Measurements from ENCODE around the gene ATP6V0A4.
A peak's percentile ranks its signal among the peaks of the same experiment; 100 is the strongest.
"Not testable (repeated sequence)": the region's sequence is repeated elsewhere in the genome, so short reads cannot be mapped to it uniquely, and the experiment has no call there.

Gene ATP6V0A4

DNA sequence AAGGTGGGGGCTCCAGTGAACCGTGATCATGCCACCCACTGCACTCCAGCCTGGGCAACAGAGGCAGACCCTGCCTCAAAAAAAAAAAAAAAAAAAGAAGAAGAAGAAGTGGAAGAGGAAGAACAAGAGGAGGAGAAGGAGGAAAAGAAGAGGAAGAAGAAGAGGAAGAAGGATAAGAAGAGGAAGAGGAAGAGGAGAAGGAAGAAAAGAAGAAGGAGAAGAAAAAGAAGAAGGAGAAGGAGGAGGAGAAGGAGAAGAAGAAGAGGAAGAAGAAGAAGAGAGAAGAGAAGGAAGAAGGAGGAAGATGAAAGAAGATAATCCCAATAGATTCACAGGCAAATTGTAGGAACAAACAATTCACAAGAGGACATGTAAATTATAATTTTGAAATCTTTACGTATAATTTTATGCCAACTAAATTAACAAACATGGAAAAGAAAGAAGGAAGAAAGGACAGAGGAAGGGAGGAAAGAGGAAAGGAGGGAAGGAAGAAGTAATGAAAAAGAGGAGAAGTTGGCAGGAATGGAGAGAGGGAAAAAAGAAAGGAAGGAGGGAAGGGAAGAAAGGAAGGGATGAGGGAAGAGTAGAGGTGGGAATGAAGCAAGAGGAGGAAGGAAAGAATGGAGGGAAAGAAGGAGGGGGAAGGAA, 100.3 kb downstream of the ATP6V0A4 start:
- DNase-seq: no peak

DNA sequence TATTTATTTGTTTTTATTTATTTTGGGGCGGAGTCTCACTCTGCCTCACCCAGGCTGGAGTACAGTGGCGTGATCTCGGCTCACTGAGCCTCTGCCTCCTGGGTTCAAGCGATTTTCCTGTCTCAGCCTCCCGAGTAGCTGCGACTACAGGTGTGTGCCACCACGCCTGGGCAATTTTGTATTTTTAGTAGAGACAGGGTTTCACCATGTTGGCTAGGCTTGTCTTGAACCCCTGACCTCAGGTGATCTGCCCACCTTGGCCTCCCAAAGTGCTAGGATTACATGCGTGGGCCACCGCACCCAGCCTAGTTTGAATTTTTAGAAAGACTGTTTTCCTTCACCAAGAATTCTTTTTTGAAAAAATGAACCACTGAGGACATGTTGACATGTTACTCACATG, 102.2 kb downstream of the ATP6V0A4 start:
- DNase-seq: not testable (repeated sequence)

DNA sequence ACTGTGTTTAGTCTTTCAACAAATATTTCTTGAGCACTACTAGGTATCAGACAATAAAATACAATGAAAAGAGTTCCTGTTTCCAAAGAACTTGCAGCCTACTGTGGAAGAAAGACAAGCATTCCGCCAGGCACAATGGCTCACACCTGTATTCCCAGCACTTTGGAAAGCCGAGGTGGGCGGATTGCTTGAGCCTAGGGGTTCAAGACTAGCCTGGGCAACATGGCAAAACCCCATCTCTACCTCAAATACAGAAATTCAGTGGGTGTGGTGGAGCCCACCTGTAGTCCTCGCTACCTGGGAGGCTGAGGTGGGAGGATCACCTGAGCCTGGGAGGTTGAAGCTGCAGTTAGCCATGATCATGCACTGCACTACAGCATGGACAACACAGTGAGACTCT, 102.9 kb downstream of the ATP6V0A4 start:
- DNase-seq: no peak

DNA sequence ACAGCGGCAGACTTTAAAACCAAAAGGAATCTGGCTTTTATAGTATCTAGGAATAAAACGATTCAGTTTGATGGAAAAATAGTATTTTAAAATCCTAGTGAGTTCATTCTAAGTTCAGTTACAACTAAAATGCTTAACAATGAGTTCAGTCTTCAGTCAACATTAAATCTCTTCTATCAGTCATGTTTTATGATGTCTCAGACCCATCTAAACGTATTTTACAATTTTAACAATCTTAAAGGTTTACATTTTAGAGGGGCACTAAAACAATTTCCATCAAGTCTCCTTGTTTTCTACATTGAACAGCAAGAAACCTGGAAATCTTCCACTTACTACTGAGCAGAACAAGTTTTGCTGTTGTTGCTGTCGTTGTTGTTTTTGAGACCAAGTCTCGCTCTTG, 106.8 kb downstream of the ATP6V0A4 start:
- no peak for DNase-seq

DNA sequence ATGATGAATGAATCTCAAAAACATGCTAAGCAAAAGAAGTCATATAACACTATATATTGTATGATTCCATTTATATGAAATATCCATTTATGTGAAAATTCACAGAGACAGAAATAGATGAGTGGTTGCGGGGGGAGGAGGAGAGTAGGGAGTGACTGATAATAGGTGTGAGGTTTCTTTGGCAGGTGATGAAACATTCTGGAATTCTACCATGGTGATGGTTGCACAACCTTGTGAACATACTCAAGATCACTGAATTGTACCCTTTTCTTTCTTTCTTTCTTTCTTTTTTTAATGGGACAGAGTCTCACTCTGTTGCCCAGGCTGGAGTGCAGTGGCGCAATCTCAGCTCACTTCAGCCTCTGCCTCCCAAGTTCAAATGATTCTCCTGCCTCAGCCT, 107.5 kb downstream of the ATP6V0A4 start:
- no peak for DNase-seq

DNA sequence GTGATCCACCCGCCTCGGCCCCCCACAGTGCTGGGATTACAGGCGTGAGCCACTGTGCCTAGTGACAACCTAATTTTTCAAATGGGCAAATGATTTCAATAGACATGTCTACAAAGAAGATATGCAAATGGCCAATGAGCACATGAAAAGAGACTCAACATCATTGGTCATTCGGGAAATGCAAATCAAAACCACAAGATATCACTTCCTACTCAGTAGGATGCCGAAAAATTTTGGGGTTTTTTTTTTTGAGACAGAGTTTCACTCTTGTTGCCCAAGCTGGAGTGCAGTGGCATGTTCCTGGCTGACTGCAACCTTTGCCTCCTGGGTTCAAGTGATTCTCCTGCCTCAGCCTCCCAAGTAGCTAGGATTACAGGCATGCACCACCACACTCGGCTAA, 110.0 kb downstream of the ATP6V0A4 start:
- DNase-seq: not testable (repeated sequence)

DNA sequence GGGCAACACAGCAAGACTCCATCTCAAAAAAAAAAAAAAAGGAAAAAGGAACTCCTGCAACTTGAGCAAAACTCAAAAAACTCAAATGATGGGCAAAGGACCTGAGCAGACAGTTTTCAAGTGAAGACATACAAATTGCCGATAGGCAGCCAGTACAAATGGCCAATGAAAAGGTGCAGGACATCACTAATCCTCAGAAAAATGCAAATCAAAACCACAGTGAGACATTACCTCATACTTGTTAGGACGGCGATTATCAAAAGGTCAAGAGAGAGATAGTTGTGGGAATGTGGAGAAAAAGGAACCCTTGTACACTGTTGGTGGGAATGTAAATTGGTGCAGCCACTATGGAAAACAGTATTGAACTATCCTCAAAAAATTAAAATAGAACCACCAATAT, 113.7 kb downstream of the ATP6V0A4 start:
- DNase-seq: no peak

DNA sequence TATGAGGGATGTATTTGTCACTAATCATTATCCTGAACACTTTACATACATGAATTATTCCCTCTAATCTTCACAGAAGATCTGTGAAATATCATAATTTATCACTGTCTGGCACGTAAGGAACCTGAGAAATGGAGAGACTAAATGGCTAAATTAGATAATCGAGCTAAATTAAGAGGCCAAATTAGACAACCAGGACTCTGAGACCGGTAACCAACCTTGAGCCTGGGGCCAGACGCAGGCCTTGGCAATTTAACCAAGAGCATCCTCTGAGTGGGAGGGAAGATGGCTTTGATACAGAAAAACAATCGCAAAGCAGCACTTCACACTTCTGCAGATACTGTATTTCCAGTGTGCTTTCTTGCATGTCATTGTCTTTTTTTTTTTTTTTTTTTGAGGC, 118.2 kb downstream of the ATP6V0A4 start:
- DNase-seq: no peak

DNA sequence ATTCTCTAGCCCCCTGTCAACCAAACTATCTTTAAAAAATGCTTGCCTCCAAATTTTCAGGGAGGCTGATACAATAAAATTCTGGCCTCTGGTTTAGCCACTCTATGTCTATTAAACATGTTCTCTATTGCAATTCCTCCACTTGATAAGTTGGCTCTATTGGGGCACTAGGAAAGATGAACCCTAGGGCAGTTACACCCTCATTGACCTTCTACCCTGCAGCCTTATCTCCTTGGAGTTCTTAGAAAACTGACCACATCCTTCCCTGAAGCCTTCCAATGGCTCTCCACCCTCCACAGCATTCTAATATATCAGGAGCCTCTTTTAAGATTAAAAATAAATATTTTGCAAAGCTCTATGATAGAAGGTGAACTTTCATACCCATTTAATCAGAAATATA, 127.4 kb downstream of the ATP6V0A4 start:
- DNase-seq: no peak

DNA sequence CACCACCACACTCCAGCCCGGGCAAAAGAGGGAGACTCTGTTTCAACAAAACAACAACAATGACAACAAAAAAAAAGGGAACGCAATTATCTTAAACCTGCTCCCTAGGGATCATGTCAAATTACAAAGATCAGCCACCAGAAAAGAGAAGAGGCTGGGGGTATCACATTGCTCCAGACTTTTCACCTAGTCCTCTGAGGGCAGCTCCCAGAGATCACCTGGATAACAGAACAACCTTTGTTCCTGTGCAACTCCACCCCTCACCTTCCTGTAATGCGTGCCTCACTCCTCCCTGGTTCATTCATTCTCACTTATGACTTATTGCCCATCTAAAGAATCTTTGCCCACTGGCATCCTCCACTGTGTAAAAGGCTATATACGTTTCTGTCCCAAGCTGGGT, 128.6 kb downstream of the ATP6V0A4 start:
- no peak for DNase-seq

DNA sequence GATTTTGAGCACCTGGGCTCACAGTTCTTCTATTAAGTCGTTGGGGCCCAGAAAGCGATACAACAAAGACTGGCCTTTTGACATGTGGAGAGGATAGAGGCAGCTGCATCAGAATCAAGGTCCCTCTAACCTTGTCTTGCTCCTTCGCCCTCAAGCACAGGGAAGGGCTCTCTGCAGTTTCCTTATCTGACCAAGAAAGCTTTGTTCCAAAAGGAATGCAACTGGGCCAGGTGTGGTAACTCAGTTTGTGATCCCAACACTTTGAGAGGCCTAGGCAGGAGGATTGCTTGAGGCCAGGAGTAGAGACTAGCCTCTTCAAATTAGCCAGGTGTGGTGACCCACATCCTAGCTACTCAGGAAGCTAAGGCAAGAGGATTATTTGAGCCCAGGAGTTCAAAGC, 129.1 kb downstream of the ATP6V0A4 start:
- DNase-seq: no peak

DNA sequence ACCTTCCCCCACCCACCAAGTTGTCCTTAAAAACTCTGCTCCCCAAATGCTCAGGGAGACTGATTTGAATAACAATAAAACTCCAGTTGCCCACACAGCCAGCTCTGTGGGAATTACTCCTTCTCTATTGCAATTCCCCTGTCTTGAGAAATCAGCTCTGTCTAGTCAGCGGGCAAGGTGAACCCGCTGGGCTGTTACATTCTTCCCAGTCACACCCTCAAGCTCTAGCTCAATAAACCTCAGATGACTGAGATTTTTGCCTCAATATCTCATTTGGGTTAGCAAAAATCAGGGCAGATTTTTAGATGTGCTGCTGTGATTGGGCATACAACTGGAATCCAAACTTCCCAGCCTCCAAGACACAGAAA, 129.8 kb downstream of the ATP6V0A4 start:
- DNase-seq: no peak

DNA sequence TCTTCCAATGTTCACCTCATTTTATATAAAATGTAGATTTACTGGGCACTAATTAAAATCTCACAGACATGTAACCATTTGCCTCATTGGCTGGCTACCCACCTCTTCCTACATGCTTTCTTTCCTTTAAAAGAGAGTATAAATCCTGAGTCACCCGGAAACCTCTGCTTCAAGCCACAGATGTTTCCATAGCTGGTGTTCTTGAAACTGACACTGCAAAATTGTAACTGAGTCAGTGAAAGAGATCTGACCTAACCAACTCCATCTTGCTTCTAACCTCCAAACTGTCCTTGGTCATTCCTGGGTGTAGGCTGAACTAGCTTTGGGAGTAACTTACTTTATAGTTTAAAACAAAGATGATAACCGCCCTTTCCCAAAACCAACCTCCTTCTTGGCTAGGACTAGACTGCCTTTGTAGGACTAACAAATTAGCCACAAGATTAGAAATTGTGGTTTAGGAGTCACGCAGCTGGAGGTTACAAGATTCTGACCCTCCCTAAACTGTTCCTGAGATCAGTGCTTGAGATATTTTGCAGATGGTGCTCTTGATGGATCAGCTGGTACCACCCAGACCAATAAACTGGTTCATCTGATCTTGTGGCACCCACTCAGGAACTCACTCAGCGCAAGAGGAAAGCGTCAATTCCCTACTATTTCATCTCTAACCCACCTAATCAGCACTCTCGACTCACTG, 130.3 kb downstream of the ATP6V0A4 start:
- DNase-seq: no peak

DNA sequence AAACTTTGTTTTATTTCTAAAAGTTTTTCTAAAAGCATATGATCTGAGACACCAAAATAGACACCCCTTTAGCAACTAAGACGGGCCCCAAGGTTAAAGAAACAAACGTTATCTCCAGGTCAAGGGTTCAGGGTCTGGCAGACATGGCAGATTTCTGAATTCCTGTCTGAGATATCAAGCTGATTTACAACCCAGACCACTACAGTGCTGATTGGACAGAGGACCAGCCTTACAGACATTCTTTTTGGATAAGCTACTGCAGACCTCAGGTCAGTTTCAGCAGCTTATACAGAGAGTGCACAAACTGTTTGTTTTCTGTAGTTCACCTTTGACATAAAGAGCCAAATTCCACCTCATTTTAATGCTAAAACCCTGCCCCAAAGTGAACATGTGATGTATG, 131.6 kb downstream of the ATP6V0A4 start:
- no peak for DNase-seq

DNA sequence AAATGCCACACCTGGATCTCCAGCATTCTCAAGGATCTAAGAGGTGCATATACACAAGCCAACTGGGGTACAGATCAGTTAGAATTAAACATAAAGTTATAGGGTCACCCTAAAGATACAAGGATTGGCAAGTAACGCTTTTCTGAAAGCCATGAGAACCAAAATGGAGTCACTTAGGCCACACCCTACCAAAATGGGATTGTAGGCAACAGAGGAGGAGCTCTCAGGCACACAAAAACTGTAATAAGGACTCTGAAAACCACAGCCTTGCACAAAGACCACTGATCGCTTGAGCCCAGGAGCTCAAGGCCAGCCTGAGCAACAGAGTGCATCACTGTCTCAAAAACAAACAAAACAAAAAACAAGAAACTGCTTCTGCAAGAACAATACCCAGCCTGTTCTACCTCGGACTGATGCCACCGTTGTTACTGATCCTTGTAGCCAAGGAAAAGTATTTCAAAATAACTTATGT, 132.3 kb downstream of the ATP6V0A4 start:
- DNase-seq: no peak

DNA sequence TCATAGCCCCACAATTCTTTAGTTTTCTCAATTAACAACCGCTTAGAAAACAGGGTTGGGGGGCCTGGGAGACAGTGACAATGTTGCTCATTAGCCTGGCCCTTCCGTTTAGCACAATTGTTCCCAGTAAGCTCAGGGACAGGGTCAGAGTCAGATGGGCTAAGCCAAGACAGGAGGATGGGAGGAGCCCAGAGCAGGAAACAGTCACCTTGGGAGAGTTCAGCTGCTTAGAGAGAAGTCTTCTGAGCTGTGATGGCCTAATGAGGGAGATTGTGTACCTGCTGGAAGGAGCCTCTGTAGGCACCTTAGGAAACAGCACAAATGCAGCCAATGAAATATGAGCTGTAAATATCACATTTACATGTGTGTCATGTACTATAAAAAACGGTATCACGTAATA, 132.7 kb downstream of the ATP6V0A4 start:
- DNase-seq: no peak

DNA sequence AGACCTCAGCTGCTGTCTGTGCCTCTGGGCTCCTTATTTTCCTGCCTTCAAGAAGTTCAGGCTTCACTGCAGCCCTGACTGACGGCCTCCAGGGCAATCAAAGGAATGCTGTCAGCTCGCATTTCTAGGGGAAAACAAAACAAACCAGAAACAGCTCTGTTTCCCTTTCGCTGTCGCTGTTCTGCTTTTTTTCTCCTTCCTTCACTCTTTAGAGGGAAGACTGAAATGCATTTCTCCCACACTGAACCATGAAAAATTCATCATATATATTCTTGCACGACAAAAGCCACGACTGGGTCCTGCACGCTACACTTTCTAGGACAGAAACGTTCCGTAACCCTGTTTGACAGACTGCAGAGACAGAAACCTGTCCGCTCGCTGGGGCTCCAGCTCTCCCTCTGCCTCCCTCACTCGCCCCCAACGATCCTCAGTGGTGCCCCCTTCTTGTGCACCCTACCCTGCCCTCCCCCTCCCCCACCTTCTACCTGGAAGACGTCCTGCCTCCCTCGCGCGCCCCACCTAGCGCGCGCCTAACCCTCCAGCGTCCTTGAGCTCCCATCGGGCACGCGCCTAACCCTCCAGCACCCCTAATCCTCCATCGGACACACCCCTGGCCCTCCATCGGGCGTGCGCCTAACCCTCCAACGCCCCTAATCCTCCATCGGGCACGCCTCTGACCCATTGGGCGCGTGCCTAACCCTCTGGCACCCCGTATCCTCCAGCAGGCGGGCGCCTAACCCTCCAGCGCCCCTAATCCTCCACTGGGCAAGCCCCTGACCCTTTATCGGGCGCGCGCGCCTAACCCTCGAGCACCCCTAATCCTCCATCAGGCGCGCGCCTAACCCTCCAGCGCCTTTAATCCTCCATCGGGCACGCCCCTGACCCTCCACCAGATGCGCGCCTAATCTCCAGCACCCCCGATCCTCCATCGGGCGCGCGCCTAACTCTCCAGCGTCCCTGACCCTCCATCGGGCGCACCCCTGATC, 134.0 kb downstream of the ATP6V0A4 start:
- peak; percentile 44 for DNase-seq

DNA sequence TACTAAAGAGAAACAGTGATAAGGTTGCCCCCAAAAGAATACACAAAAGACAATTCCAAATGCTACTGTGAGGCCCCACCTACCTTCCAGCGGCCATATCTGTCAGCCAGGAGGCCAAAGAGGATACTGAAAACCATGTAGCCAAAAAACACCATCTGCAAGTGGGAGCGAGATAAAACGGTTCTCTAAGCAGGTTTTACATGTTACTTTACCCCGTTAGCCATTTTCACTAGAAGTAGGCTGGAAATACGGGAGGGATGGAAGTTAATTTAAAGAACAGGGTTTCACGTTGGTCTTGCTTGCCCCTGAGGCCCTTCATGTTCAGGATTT, 135.0 kb downstream of the ATP6V0A4 start:
- DNase-seq: no peak

DNA sequence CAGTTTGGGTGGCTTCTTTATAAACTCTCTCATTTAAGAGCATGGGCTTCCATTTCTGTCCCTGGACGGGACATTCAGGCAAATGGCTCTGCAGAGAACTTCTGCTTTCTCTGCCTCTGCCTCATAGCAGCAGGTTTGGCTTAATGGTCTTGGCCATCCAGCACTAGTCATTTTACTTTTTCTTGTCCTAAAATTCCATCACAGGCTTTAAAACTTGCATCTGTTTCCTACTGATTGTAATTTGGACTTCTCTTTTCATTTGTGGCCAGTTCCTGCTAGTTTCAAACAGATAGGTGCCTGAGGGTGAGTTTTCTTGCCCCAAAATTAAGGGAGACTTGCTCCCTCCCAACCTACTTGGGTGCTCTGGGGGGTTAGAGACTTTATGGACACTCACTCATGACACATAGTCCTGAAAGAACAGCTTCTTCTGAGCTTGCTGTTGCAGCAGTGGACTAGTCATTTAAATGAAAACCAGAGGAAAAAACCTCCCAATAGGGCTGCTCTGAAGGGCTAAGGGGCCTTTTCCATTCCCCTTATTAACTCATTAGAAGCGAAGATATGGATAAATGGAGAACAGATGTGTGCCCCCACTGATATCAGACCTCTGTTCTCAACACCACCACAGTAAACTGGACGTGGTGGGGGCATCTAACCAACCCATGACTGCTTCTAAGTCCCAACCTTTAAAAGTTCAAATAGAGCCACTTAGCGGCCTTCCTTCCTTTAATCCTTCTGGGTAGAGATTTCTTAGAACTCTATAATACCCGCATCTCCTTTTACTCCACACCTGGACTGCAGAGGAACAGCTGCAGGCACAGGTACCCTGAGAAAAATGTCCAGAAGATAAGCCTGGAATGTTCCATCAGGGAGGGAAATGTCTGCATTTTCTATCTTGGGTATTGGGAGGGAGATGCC, 135.7 kb downstream of the ATP6V0A4 start:
- no peak for DNase-seq

DNA sequence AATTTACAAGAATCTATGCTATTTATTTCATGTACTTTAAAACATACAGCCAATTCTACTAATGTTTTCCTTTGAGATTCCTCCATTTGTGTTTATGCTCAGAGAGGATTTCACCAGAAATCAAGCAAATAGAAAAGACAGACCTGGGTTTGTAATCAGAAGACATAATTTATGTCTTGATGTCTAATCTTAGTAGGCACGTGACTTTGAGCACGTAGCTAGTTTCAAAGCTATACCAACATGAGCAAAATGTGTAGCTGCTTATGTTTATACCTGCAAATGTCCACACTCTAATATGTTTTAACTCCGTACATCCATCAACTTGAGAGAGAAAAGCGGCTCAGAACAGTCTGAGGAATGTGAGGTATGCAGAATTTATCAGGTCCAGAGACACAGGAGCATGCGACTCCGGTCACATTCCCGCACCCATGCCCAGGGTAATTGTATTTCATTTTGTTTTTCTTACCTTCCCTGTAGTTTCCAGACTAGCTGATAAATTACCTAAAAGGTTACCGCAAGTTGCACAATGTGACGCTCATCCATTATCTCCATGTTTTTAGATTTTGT, 136.8 kb downstream of the ATP6V0A4 start:
- DNase-seq: no peak

DNA sequence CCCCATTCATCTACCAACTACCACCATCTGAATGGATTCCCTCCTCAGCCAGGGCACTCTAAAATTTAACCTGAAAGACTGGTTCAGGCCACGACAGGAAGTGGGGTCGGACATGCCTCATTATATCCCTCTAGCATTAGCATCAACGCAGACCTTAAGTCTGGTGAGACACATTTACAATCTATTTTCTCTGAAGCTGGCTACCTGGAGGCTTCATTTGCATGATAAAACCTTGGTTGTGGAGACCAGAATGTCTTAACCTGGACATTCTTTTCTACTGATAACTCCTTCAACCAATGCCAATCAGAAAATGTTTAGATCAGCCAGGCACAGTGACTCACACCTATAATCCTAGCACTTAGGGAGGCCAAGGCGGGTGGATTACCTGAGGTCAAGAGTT, 139.1 kb downstream of the ATP6V0A4 start:
- DNase-seq: no peak

DNA sequence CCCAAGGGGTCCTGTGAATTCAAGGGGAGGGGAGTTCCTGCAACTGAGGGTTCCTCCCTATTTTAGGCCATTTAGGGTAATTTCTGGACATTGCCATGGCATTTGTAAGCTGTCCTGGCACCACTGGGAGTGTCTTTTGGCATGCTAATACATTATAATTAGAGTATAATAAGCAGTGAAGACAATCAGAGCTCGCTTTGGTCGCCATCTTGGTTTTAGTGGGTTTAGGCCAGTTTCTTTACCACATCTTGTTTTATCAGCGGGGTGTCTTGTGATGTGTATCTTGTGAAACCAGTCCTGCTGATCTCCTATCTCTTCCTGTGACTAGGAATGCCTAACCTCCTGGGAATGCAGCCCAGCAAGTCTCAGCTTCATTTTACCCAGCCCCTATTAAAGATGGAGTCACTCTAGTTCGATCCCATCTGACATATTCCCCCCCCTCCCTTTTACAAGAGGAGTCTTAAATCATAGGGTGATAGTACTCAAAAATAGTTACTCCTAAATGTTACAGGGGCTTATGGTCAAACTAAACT, 140.1 kb downstream of the ATP6V0A4 start:
- DNase-seq: no peak
